Liver (tissue), 9 donors: Measurements from ENCODE around the gene PXYLP1. TPM values are rescaled to one million over a fixed set of nuclear protein-coding genes. Genes with fewer than 3 reads are reported as not detected.

Experiments used
- DNase-seq: peaks from one replicate; pipeline ENCODE4 v3.0.0-alpha.2; 2017; ENCODE audit warnings: low spot score
- H3K27ac ChIP-seq, 2 donors: one replicate each; pipeline ENCODE4 v1.7.0; 2013; ENCODE audit warnings: inconsistent platforms in 2 of 2, low read length in 2 of 2, control low read depth in 1 of 2, low read depth in 1 of 2, mild to moderate bottlenecking in 1 of 2
- H3K27me3 ChIP-seq, 4 donors: one replicate each; pipeline versions ENCODE4 v1.6.1 to v1.7.0; 2013; ENCODE audit warnings: low read length in 3 of 4, inconsistent platforms in 1 of 4, mild to moderate bottlenecking in 1 of 4, moderate library complexity in 1 of 4; ENCODE audit not compliant: control insufficient read depth in 4 of 4, insufficient read depth in 4 of 4
- H3K36me3 ChIP-seq, 4 donors: one replicate each; pipeline versions ENCODE4 v1.6.1 to v1.7.0; 2013; ENCODE audit warnings: low read length in 3 of 4, mild to moderate bottlenecking in 3 of 4, low read depth in 1 of 4, moderate library complexity in 1 of 4; ENCODE audit not compliant: control insufficient read depth in 4 of 4, insufficient read depth in 3 of 4
- H3K4me1 ChIP-seq, 4 donors: one replicate each; pipeline versions ENCODE4 v1.6.1 to v1.7.0; 2013; ENCODE audit warnings: low read length in 3 of 4, mild to moderate bottlenecking in 3 of 4, moderate library complexity in 1 of 4; ENCODE audit not compliant: control insufficient read depth in 4 of 4, insufficient read depth in 4 of 4
- H3K4me3 ChIP-seq, 3 donors: one replicate each; pipeline versions ENCODE4 v1.6.1 to v1.7.0; 2013; ENCODE audit warnings: low read length in 3 of 3, control low read depth in 1 of 3, low read depth in 1 of 3, mild to moderate bottlenecking in 1 of 3
- H3K9ac ChIP-seq, 2 donors: one replicate each; pipeline ENCODE4 v1.7.0; 2013; ENCODE audit warnings: low read length in 2 of 2, mild to moderate bottlenecking in 2 of 2, moderate library complexity in 2 of 2, control low read depth in 1 of 2, low read depth in 1 of 2
- H3K9me3 ChIP-seq, 4 donors: one replicate each; pipeline versions ENCODE4 v1.6.1 to v1.7.0; 2013; ENCODE audit warnings: low read length in 3 of 4; ENCODE audit not compliant: control insufficient read depth in 4 of 4
- EGR1 ChIP-seq, 2 donors: IDR thresholded peaks; 2 replicates each; pipeline ENCODE4 v1.6.1; 2016 to 2018; ENCODE audit warnings: antibody characterized with exemption in 2 of 2, low read depth in 2 of 2
- FOXA1 ChIP-seq: IDR thresholded peaks from 2 replicates; pipeline ENCODE4 v1.6.1; 2016; ENCODE audit warnings: antibody characterized with exemption
- FOXA2 ChIP-seq: IDR thresholded peaks from 2 replicates; pipeline ENCODE4 v1.6.1; 2016; ENCODE audit warnings: antibody characterized with exemption
- GABPA ChIP-seq, 2 donors: IDR thresholded peaks in 1 of 2; conservative IDR thresholded peaks in 1 of 2; 2 replicates each; pipeline ENCODE4 v1.6.1; 2016; ENCODE audit warnings: antibody characterized with exemption in 2 of 2, mild to moderate bottlenecking in 1 of 2, moderate library complexity in 1 of 2
- HNF4A ChIP-seq, 2 donors: conservative IDR thresholded peaks; 2 replicates each; pipeline ENCODE4 v1.6.1; 2016; ENCODE audit warnings: antibody characterized with exemption in 2 of 2, mild to moderate bottlenecking in 2 of 2
- HNF4G ChIP-seq: IDR thresholded peaks from 2 replicates; pipeline ENCODE4 v1.6.1; 2016; ENCODE audit warnings: antibody characterized with exemption
- JUND ChIP-seq, 2 donors: IDR thresholded peaks; 2 replicates each; pipeline ENCODE4 v1.6.1; 2016; ENCODE audit warnings: antibody characterized with exemption in 2 of 2
- NR2F2 ChIP-seq: IDR thresholded peaks from 2 replicates; pipeline ENCODE4 v1.6.1; 2016; ENCODE audit warnings: antibody characterized with exemption
- RAD21 ChIP-seq, 2 donors: IDR thresholded peaks; 2 replicates each; pipeline ENCODE4 v1.6.1; 2016; ENCODE audit warnings: antibody characterized with exemption in 2 of 2, mild to moderate bottlenecking in 2 of 2
- REST ChIP-seq: IDR thresholded peaks from 2 replicates; pipeline ENCODE4 v1.6.1; 2016; ENCODE audit warnings: antibody characterized with exemption, mild to moderate bottlenecking
- RXRA ChIP-seq, 2 donors: IDR thresholded peaks; 2 replicates each; pipeline ENCODE4 v1.6.1; 2017 to 2018; ENCODE audit warnings: antibody characterized with exemption in 2 of 2, mild to moderate bottlenecking in 1 of 2
- SP1 ChIP-seq: IDR thresholded peaks from 2 replicates; pipeline ENCODE4 v1.6.1; 2018; ENCODE audit warnings: antibody characterized with exemption, mild to moderate bottlenecking
- TAF1 ChIP-seq: conservative IDR thresholded peaks from 2 replicates; pipeline ENCODE4 v1.6.1; 2016; ENCODE audit warnings: antibody characterized with exemption, mild to moderate bottlenecking
- YY1 ChIP-seq: IDR thresholded peaks from 2 replicates; pipeline ENCODE4 v1.6.1; 2016; ENCODE audit warnings: antibody characterized with exemption, mild to moderate bottlenecking
- WGBS: extraction: QIAGEN DNeasy Blood & Tissue Kit; methylation state at CpG from one replicate; pipeline ENCODE4 v1.1.7; 2013; 5-methylcytosine and 5-hydroxymethylcytosine counted together
- polyA plus RNA-seq, 2 donors: library from polyadenylated mRNA; stranded (reverse) in 1 of 2; unstranded in 1 of 2; fragments of 200-250 nt in 1 of 2; fragments of >200 nt in 1 of 2; fragmentation: Nextera tagmentation in 1 of 2; extraction: Ambion mirVana in 1 of 2; gene quantifications; one replicate each; pipeline versions ENCODE4 v1.2.1 to v1.2.3, GENCODE V29; 2013 to 2015
- total RNA-seq, 2 donors: library from RNA; depleted of rRNA; stranded (reverse); fragments of >200 nt; gene quantifications; one replicate each; pipeline ENCODE4 v1.2.3, GENCODE V29; 2014
- TF ChIP-seq, protein P1 (sequence below): fragments of 150-350 bp; IDR thresholded peaks from 2 replicates; pipeline ENCODE4 v1.5.1; 2017; ENCODE audit warnings: improper control_type of control experiment, low read depth, low read length; ENCODE audit not compliant: missing input control
- TF ChIP-seq, protein P2 (sequence below): IDR thresholded peaks from 2 replicates; pipeline ENCODE4 v1.6.1; 2016; ENCODE audit warnings: antibody characterized with exemption
- TF ChIP-seq, protein P3 (sequence below): IDR thresholded peaks from 2 replicates; pipeline ENCODE4 v1.6.1; 2016; ENCODE audit warnings: antibody characterized with exemption
- TF ChIP-seq, protein P4 (sequence below): IDR thresholded peaks from 2 replicates; pipeline ENCODE4 v1.6.1; 2016; ENCODE audit warnings: antibody characterized with exemption
- donor health status: healthy.
- donor health status: healthy.
- donor health status: healthy.
- donor health status: healthy.
- donor health status: healthy.

Gene PXYLP1
- total and polyA plus RNA-seq, 4 donors: 1.1 to 5.3 (median 3.1) TPM

GRCh38 chr3:141261472-141262307 is 30.1 kb downstream of the PXYLP1 start:
- H3K4me1 ChIP-seq: peaks cover 0 to 8% (median 0%) of the 10 kb centered on the region in 4 donors
- H3K9ac ChIP-seq: no peak overlapping the region
- no peaks in the 10 kb centered on the region for H3K36me3 ChIP-seq
- TF ChIP-seq, protein P1, sequence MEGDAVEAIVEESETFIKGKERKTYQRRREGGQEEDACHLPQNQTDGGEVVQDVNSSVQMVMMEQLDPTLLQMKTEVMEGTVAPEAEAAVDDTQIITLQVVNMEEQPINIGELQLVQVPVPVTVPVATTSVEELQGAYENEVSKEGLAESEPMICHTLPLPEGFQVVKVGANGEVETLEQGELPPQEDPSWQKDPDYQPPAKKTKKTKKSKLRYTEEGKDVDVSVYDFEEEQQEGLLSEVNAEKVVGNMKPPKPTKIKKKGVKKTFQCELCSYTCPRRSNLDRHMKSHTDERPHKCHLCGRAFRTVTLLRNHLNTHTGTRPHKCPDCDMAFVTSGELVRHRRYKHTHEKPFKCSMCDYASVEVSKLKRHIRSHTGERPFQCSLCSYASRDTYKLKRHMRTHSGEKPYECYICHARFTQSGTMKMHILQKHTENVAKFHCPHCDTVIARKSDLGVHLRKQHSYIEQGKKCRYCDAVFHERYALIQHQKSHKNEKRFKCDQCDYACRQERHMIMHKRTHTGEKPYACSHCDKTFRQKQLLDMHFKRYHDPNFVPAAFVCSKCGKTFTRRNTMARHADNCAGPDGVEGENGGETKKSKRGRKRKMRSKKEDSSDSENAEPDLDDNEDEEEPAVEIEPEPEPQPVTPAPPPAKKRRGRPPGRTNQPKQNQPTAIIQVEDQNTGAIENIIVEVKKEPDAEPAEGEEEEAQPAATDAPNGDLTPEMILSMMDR: no peak
- TF ChIP-seq HNF4A (conservative IDR thresholded peaks at IDR 0.05) (no peak), EGR1 (IDR thresholded peaks at IDR 0.05; ENCODE audit: low read depth in 2 of 2) (no peak), TAF1 (no peak), NR2F2 (no peak), FOXA2 (no peak), FOXA1 (no peak), YY1 (no peak), HNF4G (no peak), SP1 (no peak), RXRA (IDR thresholded peaks at IDR 0.05) (no peak), REST (no peak), RAD21 (IDR thresholded peaks at IDR 0.05) (no peak), GABPA (IDR thresholded peaks at IDR 0.05 in 1 of 2, conservative IDR thresholded peaks at IDR 0.05 in 1 of 2) (no peak), JUND (IDR thresholded peaks at IDR 0.05) (no peak)
- TF ChIP-seq, protein P2, sequence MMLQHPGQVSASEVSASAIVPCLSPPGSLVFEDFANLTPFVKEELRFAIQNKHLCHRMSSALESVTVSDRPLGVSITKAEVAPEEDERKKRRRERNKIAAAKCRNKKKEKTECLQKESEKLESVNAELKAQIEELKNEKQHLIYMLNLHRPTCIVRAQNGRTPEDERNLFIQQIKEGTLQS: no peak
- TF ChIP-seq, protein P3, sequence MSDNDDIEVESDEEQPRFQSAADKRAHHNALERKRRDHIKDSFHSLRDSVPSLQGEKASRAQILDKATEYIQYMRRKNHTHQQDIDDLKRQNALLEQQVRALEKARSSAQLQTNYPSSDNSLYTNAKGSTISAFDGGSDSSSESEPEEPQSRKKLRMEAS: no peak
- TF ChIP-seq, protein P4, sequence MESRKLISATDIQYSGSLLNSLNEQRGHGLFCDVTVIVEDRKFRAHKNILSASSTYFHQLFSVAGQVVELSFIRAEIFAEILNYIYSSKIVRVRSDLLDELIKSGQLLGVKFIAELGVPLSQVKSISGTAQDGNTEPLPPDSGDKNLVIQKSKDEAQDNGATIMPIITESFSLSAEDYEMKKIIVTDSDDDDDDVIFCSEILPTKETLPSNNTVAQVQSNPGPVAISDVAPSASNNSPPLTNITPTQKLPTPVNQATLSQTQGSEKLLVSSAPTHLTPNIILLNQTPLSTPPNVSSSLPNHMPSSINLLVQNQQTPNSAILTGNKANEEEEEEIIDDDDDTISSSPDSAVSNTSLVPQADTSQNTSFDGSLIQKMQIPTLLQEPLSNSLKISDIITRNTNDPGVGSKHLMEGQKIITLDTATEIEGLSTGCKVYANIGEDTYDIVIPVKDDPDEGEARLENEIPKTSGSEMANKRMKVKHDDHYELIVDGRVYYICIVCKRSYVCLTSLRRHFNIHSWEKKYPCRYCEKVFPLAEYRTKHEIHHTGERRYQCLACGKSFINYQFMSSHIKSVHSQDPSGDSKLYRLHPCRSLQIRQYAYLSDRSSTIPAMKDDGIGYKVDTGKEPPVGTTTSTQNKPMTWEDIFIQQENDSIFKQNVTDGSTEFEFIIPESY: no peak
- H3K27me3 ChIP-seq: no peaks in the 10 kb centered on the region
- DNase-seq: no peak
- no peak overlapping the region for H3K27ac ChIP-seq
- H3K9me3 ChIP-seq: no peaks in the 10 kb centered on the region
- no peak overlapping the region for H3K4me3 ChIP-seq
- WGBS: 87% methylated on average over 8 of the region's 8 CpGs
